Neural cell (in vitro differentiated cells): ENCODE results near the gene TSPAN18. TPM values are rescaled to one million over a fixed set of nuclear protein-coding genes. Genes with fewer than 3 reads are reported as not detected.

ENCODE experiments used
- H2AFZ ChIP-seq: fragments of 200-600, 300-800 bp; sonication (generic), shearing (Covaris generic); 2 replicates; pipeline ENCODE4 v1.6.0; 2014; ENCODE audit warnings: low read depth, mild to moderate bottlenecking, antibody characterized with exemption, low read length, moderate library complexity
- H3F3A ChIP-seq: fragments of 200-600 bp; shearing (Covaris generic); 2 replicates; pipeline ENCODE4 v1.6.1; 2016; ENCODE audit warnings: mild to moderate bottlenecking, moderate library complexity, mixed read lengths, antibody characterized with exemption, low read length; ENCODE audit not compliant: insufficient read depth, poor library complexity, severe bottlenecking
- H3K27ac ChIP-seq: fragments of 200-600, 300-800 bp; sonication (generic), shearing (Covaris generic); 2 replicates; pipeline ENCODE4 v1.5.1; 2014; ENCODE audit warnings: mild to moderate bottlenecking, low read length, moderate library complexity
- H3K27me3 ChIP-seq: fragments of 300-800, 200-600 bp; sonication (generic), shearing (Covaris generic); 2 replicates; pipeline ENCODE4 v1.6.0; 2014; ENCODE audit warnings: mild to moderate bottlenecking, low read depth, low read length, moderate library complexity; ENCODE audit not compliant: insufficient read depth
- H3K36me3 ChIP-seq: fragments of 300-800, 200-600 bp; sonication (generic), shearing (Covaris generic); 2 replicates; pipeline ENCODE4 v1.5.1; 2014; ENCODE audit warnings: mild to moderate bottlenecking, antibody characterized with exemption, low read length, moderate library complexity; ENCODE audit not compliant: insufficient read depth
- H3K4me2 ChIP-seq: fragments of 300-800, 200-600 bp; sonication (generic), shearing (Covaris generic); 2 replicates; pipeline ENCODE4 v1.6.0; 2014; ENCODE audit warnings: mild to moderate bottlenecking, low read length
- H3K4me3 ChIP-seq: fragments of 300-800, 200-600 bp; sonication (generic), shearing (Covaris generic); 2 replicates; pipeline ENCODE4 v1.5.1; 2014; ENCODE audit warnings: mild to moderate bottlenecking, low read length, moderate library complexity
- H3K79me2 ChIP-seq: fragments of 200-600 bp; shearing (Covaris generic); replicated peaks from 2 replicates; pipeline ENCODE4 v1.6.0; 2014; ENCODE audit warnings: mild to moderate bottlenecking, low read length, moderate library complexity; ENCODE audit not compliant: insufficient read depth
- H3K9ac ChIP-seq: fragments of 300-800, 200-600 bp; sonication (generic), shearing (Covaris generic); 2 replicates; pipeline ENCODE4 v1.6.1; 2016; ENCODE audit warnings: mild to moderate bottlenecking, low read length, mixed read lengths
- H3K9me2 ChIP-seq: fragments of 200-600 bp; shearing (Covaris generic); 2 replicates; pipeline ENCODE4 v1.6.1; 2016; ENCODE audit warnings: mild to moderate bottlenecking, low read length, mixed read lengths; ENCODE audit not compliant: insufficient read depth
- H3K9me3 ChIP-seq: fragments of 200-600, 300-800 bp; sonication (generic), shearing (Covaris generic); 2 replicates; pipeline ENCODE4 v1.6.1; 2016; ENCODE audit warnings: mild to moderate bottlenecking, mixed run types, low read length, moderate library complexity, mixed read lengths
- H4K20me1 ChIP-seq: fragments of 200-600 bp; shearing (Covaris generic); 2 replicates; pipeline ENCODE4 v1.6.1; 2016; ENCODE audit warnings: mild to moderate bottlenecking, mixed run types; ENCODE audit not compliant: insufficient read depth
- CTCF ChIP-seq: fragments of 450-650 bp; IDR thresholded peaks from 2 replicates; pipeline ENCODE4 v1.5.1; 2014; ENCODE audit warnings: antibody characterized with exemption, mild to moderate bottlenecking, moderate library complexity; ENCODE audit not compliant: poor library complexity, severe bottlenecking
- EP300 ChIP-seq: fragments of 450-650 bp; conservative IDR thresholded peaks from 2 replicates; pipeline ENCODE4 v1.6.1; 2014; ENCODE audit warnings: antibody characterized with exemption, mild to moderate bottlenecking, moderate library complexity; ENCODE audit not compliant: poor library complexity, severe bottlenecking
- EZH2 ChIP-seq: fragments of 200-600, 300-800 bp; shearing (Covaris generic), sonication (generic); IDR thresholded peaks from 2 replicates; pipeline ENCODE4 v1.6.1; 2014; ENCODE audit warnings: antibody characterized with exemption, low read length, borderline replicate concordance, mild to moderate bottlenecking; ENCODE audit not compliant: insufficient read depth, poor library complexity, severe bottlenecking
- MXI1 ChIP-seq: fragments of 450-650 bp; conservative IDR thresholded peaks from 2 replicates; pipeline ENCODE4 v1.6.1; 2014; ENCODE audit warnings: antibody characterized with exemption, mild to moderate bottlenecking; ENCODE audit not compliant: poor library complexity, severe bottlenecking
- POLR2AphosphoS5 ChIP-seq: IDR thresholded peaks from 2 replicates; pipeline ENCODE4 v1.6.1; 2012
- RAD21 ChIP-seq: fragments of 450-650 bp; conservative IDR thresholded peaks from 2 replicates; pipeline ENCODE4 v1.6.1; 2014; ENCODE audit warnings: antibody characterized with exemption, mild to moderate bottlenecking, moderate library complexity
- REST ChIP-seq: IDR thresholded peaks from 2 replicates; pipeline ENCODE4 v1.6.1; 2012; ENCODE audit warnings: borderline replicate concordance
- SMC3 ChIP-seq: fragments of 450-650 bp; conservative IDR thresholded peaks from 2 replicates; pipeline ENCODE4 v1.6.1; 2014; ENCODE audit warnings: antibody characterized with exemption, mild to moderate bottlenecking, moderate library complexity; ENCODE audit not compliant: poor library complexity
- TAF1 ChIP-seq: IDR thresholded peaks from 2 replicates; pipeline ENCODE4 v1.6.1; 2012; ENCODE audit warnings: low read depth
- polyA plus RNA-seq: library from polyadenylated mRNA; depleted of rRNA; stranded (reverse); fragments of >200 nt; gene quantifications from 2 replicates; pipeline ENCODE4 v1.2.3, GENCODE V29; 2014

The TSPAN18 gene
- polyA plus RNA-seq, 1 donor from 2014 or later, result 8.4 TPM

- H3K4me2 ChIP-seq, result no peak overlapping the region
- no peak overlapping the region for H3K27ac ChIP-seq
- no peaks in the 10 kb centered on the region for H3K9me2 ChIP-seq
- no peaks in the 10 kb centered on the region for H4K20me1 ChIP-seq
- H3K9ac ChIP-seq, result no peak overlapping the region
- H3K9me3 ChIP-seq, result no peaks in the 10 kb centered on the region
- no peaks in the 10 kb centered on the region for H3K36me3 ChIP-seq
- no peaks in the 10 kb centered on the region for H3F3A ChIP-seq
- H3K27me3 ChIP-seq, result no peaks in the 10 kb centered on the region
- no peak overlapping the region for H2AFZ ChIP-seq
- no peak overlapping the region for H3K4me3 ChIP-seq
- no peak for TF ChIP-seq POLR2AphosphoS5
- no peak for TF ChIP-seq CTCF
- TF ChIP-seq MXI1, result no peak
- no peak for TF ChIP-seq REST
- no peak for TF ChIP-seq EP300
- no peak for TF ChIP-seq TAF1
- TF ChIP-seq EZH2, result no peak
- TF ChIP-seq RAD21, result no peak
- no peak for TF ChIP-seq SMC3
- H3K79me2 ChIP-seq, result no peaks in the 10 kb centered on the region
Measured at GRCh38 chr11:44842220-44842619, 115.5 kb downstream of the TSPAN18 start.

GRCh38 chr11:44846852-44847251 is 120.1 kb downstream of the TSPAN18 start:
- Histone ChIP-seq H3K27me3 (no peaks in the 10 kb centered on the region), H3F3A (no peaks in the 10 kb centered on the region), H3K79me2 (no peaks in the 10 kb centered on the region), H3K27ac (no peak overlapping the region), H3K9me2 (no peaks in the 10 kb centered on the region), H3K9me3 (no peaks in the 10 kb centered on the region), H4K20me1 (no peaks in the 10 kb centered on the region), H3K9ac (no peak overlapping the region), H3K4me3 (no peak overlapping the region), H3K4me2 (no peak overlapping the region), H3K36me3 (no peaks in the 10 kb centered on the region), H2AFZ (no peak overlapping the region)
- TF ChIP-seq MXI1, result no peak
- TF ChIP-seq RAD21, result no peak
- no peak for TF ChIP-seq EP300
- TF ChIP-seq POLR2AphosphoS5, result no peak
- TF ChIP-seq REST, result no peak
- TF ChIP-seq EZH2, result no peak
- no peak for TF ChIP-seq CTCF
- no peak for TF ChIP-seq SMC3
